HFFc6 (cell line): ENCODE measurements around the gene UBASH3B. TPM values are rescaled to one million over a fixed set of nuclear protein-coding genes. Genes with fewer than 3 reads are reported as not detected.
A peak's percentile ranks its signal among the peaks of the same experiment; 100 is the strongest.

Experiments used
- DNase-seq: peaks from one replicate; pipeline ENCODE4 v3.0.0-alpha.2; 2018
- H3K27ac Mint-ChIP-seq: 2 replicates; pipeline ENCODE4 v1.8.0; 2020; ENCODE audit warnings: mild to moderate bottlenecking, mixed read lengths
- H3K27me3 Mint-ChIP-seq: 2 replicates; pipeline ENCODE4 v1.8.0; 2021; ENCODE audit warnings: mild to moderate bottlenecking, moderate library complexity, mixed read lengths; ENCODE audit not compliant: insufficient read depth
- H3K36me3 Mint-ChIP-seq: 2 replicates; pipeline ENCODE4 v1.8.0; 2021; ENCODE audit warnings: low read depth, mixed read lengths
- H3K4me1 Mint-ChIP-seq: 2 replicates; pipeline ENCODE4 v1.8.0; 2020; ENCODE audit warnings: low read depth, mixed read lengths
- H3K4me3 Mint-ChIP-seq: 2 replicates; pipeline ENCODE4 v1.8.0; 2020; ENCODE audit warnings: mild to moderate bottlenecking, moderate library complexity, mixed read lengths
- H3K9me3 Mint-ChIP-seq: 2 replicates; pipeline ENCODE4 v1.8.0; 2020; ENCODE audit warnings: mild to moderate bottlenecking, mixed read lengths
- total RNA-seq, 6 experiments: library from RNA; stranded (reverse); fragmentation: NEBNext Ultra II Directional; extraction: Animal tissue kit (Norgen Biotek cat#: 25700); gene quantifications; 2 replicates in 1 of 6; 3 replicates in 5 of 6; pipeline ENCODE4 v1.2.3, GENCODE V29; 2021
- TF ChIP-seq, protein P1 (sequence below): fragments of 200-600 bp; sonication (generic); IDR thresholded peaks from 2 replicates; pipeline ENCODE4 v1.5.0; 2021; ENCODE audit warnings: antibody characterized with exemption, mild to moderate bottlenecking

UBASH3B gene
- total RNA-seq, 6 experiments from 2014 or later = 44.6 to 60.4 (median 52.9) TPM

DNA sequence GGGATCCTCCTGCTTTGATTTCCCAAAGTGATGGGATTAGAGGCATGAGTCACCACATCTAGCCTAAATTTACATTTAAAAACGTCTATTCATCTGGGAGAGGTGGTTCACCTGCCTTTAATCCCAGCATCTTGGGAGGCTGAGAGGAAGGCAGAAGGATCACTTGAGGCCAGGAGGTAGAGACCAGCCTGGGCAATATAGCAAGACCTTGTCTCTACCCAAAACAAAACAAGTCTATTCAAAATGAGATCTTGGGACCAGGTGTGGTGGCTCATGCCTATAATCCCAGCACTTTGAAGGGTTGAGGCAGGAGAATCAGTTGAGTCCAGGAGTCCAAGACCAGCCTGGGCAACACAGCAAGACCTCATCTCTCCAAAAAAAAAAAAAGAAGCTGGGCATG is 4.9 kb upstream of the UBASH3B start:
- H3K4me3 Mint-ChIP-seq = no peak overlapping the region
- DNase-seq = no peak
- H3K9me3 Mint-ChIP-seq = no peaks in the 10 kb centered on the region
- TF ChIP-seq, protein P1, sequence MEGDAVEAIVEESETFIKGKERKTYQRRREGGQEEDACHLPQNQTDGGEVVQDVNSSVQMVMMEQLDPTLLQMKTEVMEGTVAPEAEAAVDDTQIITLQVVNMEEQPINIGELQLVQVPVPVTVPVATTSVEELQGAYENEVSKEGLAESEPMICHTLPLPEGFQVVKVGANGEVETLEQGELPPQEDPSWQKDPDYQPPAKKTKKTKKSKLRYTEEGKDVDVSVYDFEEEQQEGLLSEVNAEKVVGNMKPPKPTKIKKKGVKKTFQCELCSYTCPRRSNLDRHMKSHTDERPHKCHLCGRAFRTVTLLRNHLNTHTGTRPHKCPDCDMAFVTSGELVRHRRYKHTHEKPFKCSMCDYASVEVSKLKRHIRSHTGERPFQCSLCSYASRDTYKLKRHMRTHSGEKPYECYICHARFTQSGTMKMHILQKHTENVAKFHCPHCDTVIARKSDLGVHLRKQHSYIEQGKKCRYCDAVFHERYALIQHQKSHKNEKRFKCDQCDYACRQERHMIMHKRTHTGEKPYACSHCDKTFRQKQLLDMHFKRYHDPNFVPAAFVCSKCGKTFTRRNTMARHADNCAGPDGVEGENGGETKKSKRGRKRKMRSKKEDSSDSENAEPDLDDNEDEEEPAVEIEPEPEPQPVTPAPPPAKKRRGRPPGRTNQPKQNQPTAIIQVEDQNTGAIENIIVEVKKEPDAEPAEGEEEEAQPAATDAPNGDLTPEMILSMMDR = no peak
- no peaks in the 10 kb centered on the region for H3K27me3 Mint-ChIP-seq
- peaks cover 61% of the 10 kb centered on the region for H3K4me1 Mint-ChIP-seq
- no peak overlapping the region for H3K27ac Mint-ChIP-seq
- H3K36me3 Mint-ChIP-seq = no peaks in the 10 kb centered on the region

DNA sequence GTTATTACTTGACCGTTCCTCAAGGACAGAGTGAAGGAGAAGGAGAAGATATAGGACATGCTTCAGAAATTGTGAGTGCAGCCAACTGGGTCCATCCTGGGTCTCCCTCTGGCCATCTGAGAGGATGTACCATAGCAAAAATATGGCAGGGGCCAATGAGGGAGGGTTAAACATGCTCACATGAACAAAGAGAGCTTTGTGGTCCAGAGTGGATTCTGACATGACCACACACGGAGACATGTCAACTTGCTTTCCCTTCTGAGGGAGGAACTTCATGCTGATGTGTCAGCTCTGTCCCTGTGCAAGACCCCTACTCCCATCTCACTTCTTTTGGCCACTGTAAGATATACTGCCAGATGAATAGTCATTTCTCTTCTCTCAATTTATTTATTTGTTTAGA is 3.0 kb upstream of the UBASH3B start:
- no peak overlapping the region for H3K4me3 Mint-ChIP-seq
- H3K36me3 Mint-ChIP-seq = peaks cover 1% of the 10 kb centered on the region; the same call in 1 of the 2 replicates

DNA sequence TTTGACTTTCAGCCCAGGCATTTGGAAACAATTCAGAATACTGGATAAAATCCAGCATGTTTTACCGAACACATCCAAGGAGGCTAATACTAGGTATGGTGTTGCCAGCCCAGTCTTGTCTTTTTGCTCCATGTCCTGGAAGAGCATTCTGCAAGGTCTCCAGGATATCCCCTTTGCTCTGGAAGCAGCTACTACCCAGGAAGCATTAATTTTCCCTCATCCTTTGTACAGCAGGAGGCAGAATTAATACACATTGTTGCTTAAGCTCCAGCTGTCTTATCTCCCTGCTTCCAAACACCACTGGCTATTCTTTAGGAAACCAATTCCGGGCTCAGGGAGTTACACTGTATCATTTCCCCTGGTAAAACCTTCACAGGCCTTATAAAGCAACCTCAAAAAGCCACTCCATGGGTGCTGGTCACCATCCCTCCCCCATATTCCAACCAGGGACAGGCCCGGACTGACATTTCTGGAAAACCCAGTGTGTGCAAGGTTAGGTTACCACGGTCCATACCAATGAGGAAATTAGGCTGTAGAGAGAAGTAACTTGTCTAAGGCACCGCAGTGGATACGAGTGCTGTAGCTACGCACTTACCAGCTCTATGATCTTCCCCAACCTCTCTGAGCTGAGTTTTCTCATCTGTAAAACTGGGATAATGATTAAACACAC is 1.5 kb upstream of the UBASH3B start:
- Mint-ChIP-seq H3K9me3 (peaks cover 4% of the 10 kb centered on the region; the same call in 1 of the 2 replicates), H3K4me3 (no peak overlapping the region), H3K4me1 (peaks cover 44% of the 10 kb centered on the region), H3K27ac (no peak overlapping the region), H3K36me3 (peaks cover 8% of the 10 kb centered on the region), H3K27me3 (no peaks in the 10 kb centered on the region)
- DNase-seq = no peak
- TF ChIP-seq, protein P1 = no peak

More for the DNA sequence above, 3.0 kb upstream of the UBASH3B start:
- no peak for DNase-seq
- Mint-ChIP-seq H3K27ac (no peak overlapping the region), H3K27me3 (no peaks in the 10 kb centered on the region), H3K4me1 (peaks cover 47% of the 10 kb centered on the region), H3K9me3 (no peaks in the 10 kb centered on the region)
- TF ChIP-seq, protein P1 = no peak

DNA sequence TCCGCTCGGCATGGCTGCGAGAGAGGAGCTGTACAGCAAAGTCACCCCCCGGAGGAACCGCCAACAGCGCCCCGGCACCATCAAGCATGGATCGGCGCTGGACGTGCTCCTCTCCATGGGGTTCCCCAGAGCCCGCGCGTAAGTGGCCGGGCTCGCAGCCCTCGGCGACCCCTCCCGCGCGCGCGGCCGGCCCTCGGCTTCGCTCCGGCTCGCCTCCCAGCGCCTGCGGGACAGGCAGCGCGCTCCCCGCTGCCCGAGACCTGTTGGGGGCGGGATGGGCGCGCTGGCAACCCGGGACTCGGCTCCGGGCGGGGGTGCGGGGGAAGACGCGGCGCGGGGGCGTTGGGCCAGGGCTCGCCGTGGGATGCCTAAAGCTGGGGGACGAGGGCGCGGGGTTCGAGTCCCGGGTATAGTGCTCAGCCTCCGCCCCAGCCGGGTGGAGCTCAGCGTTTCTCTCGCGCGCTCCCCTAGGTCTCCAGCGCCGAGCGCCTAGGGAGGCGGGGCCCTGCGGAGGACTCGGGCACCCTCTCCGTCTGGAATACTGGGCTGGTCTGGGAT is 630 bp downstream of the UBASH3B start:
- peak; percentile 50 for DNase-seq
- Mint-ChIP-seq H3K9me3 (peaks cover 4% of the 10 kb centered on the region; the same call in 1 of the 2 replicates), H3K27me3 (no peaks in the 10 kb centered on the region), H3K4me1 (peaks cover 61% of the 10 kb centered on the region), H3K4me3 (peak overlapping the region; percentile 99), H3K27ac (peak overlapping the region; percentile 89), H3K36me3 (peaks cover 9% of the 10 kb centered on the region)
- TF ChIP-seq, protein P1 = no peak; the same call in 1 of the 2 replicates

DNA sequence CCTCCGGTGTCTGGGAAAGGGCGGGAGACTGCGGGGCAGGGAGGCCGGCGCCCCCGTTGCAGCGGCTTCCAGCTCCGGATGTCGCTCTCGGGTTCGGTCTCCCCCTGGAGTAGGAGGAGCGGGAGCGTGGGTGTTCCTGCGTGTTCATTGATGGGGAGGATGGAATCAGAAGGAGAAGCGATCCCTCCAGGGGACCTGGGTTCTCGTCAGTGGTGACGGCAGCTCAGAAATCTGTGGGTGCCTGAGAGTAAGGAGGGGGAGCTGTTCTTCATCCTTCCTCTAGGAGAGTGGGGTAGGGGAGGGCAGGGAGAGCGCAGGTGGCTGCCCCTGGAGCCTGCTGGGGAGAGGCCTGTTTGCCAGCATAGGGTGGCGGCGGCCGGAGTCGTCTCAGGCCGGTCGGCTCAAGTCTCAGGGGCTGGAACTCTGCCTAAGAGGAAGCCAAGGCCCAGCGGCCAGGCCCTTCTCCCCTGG is 1.1 kb downstream of the UBASH3B start:
- Mint-ChIP-seq H3K36me3 (peaks cover 9% of the 10 kb centered on the region), H3K4me3 (peak overlapping the region; percentile 99), H3K9me3 (peaks cover 4% of the 10 kb centered on the region; the same call in 1 of the 2 replicates), H3K4me1 (peaks cover 66% of the 10 kb centered on the region), H3K27ac (peak overlapping the region; percentile 89), H3K27me3 (no peaks in the 10 kb centered on the region)
- DNase-seq = peak; percentile 24
- TF ChIP-seq, protein P1 = peak; percentile 24
